LNCaP clone FGC (cell line): ENCODE data around the gene ANGPTL8.

Source experiments
- DNase-seq: peaks from one replicate; pipeline ENCODE4 v3.0.0-alpha.2; 2011; ENCODE audit warnings: low read depth
- H3K4me3 ChIP-seq: 2 replicates; pipeline ENCODE4 v1.5.1; 2011; ENCODE audit warnings: mild to moderate bottlenecking, low read depth, low read length, control low read depth
- CTCF ChIP-seq: IDR thresholded peaks from 2 replicates; pipeline ENCODE4 v1.5.1; 2012; ENCODE audit warnings: mild to moderate bottlenecking; ENCODE audit not compliant: control insufficient read depth, insufficient read depth; ENCODE audit errors: extremely low read depth

ANGPTL8 gene

GRCh38 chr19:11261431-11261970 lies 22.1 kb downstream of the ANGPTL8 start:
- peak overlapping the region; percentile 60 for H3K4me3 ChIP-seq
- TF ChIP-seq CTCF: no peak
- no peak for DNase-seq

GRCh38 chr19:11261971-11262839 lies 22.8 kb downstream of the ANGPTL8 start, which contains the start of gene DOCK6:
Gene DOCK6, minus strand, starts transcription at chr19:11262524. Its CDS starts 84 bp downstream, at chr19:11262440.
- peak within 1 kb of the TSS; percentile 60 for H3K4me3 ChIP-seq
- DNase-seq: no peak
- peak; percentile 43 for TF ChIP-seq CTCF

- H3K4me3 ChIP-seq: no peak overlapping the region
- TF ChIP-seq CTCF: no peak
- DNase-seq: no peak
Observed at GRCh38 chr19:11263726-11264125, 24.3 kb downstream of the ANGPTL8 start.

- TF ChIP-seq CTCF: no peak
- DNase-seq: no peak
- no peak overlapping the region for H3K4me3 ChIP-seq
Observed at GRCh38 chr19:11264452-11265176, 25.2 kb downstream of the ANGPTL8 start.

GRCh38 chr19:11265177-11265784 lies 25.9 kb downstream of the ANGPTL8 start:
- no peak for TF ChIP-seq CTCF
- DNase-seq: no peak
- H3K4me3 ChIP-seq: no peak overlapping the region

GRCh38 chr19:11265785-11266236 lies 26.4 kb downstream of the ANGPTL8 start:
- TF ChIP-seq CTCF: no peak
- no peak overlapping the region for H3K4me3 ChIP-seq
- no peak for DNase-seq
